Keratinocyte (primary cell): Measurements from ENCODE around the gene GOLGA6L7.

Experiments
- CTCF ChIP-seq, 3 experiments: IDR thresholded peaks in 1 of 3; conservative IDR thresholded peaks in 1 of 3; optimal IDR thresholded peaks in 1 of 3; 2 replicates in 2 of 3; 3 replicates in 1 of 3; pipeline versions ENCODE3 to v1.5.1; 2011; ENCODE audit warnings: low read length in 3 of 3, mild to moderate bottlenecking in 3 of 3, moderate library complexity in 2 of 3, control low read depth in 1 of 3, inconsistent platforms in 1 of 3; ENCODE audit not compliant: insufficient read depth in 2 of 3; ENCODE audit errors: extremely low read depth in 1 of 3
- EZH2 ChIP-seq: IDR thresholded peaks from one replicate; pipeline ENCODE4 v1.6.1; 2012; ENCODE audit warnings: inconsistent platforms, mild to moderate bottlenecking, low read length, moderate library complexity

- TF ChIP-seq CTCF (optimal IDR thresholded peaks at IDR 0.05 in 1 of 3, IDR thresholded peaks at IDR 0.05 in 1 of 3, conservative IDR thresholded peaks at IDR 0.05 in 1 of 3; ENCODE audit: extremely low read depth in 1 of 3, insufficient read depth in 2 of 3, low read length in 3 of 3), result no peak
- no peak for TF ChIP-seq EZH2
Observed at GRCh38 chr15:28871168-28871567, 22.7 kb upstream of the GOLGA6L7 start.
